SW480 (cell line): ENCODE data around the gene EFNA2.

ENCODE experiments used
- DNase-seq: peaks from one replicate; pipeline ENCODE4 v3.0.0-alpha.2; 2016; ENCODE audit warnings: low spot score

Gene EFNA2

DNA sequence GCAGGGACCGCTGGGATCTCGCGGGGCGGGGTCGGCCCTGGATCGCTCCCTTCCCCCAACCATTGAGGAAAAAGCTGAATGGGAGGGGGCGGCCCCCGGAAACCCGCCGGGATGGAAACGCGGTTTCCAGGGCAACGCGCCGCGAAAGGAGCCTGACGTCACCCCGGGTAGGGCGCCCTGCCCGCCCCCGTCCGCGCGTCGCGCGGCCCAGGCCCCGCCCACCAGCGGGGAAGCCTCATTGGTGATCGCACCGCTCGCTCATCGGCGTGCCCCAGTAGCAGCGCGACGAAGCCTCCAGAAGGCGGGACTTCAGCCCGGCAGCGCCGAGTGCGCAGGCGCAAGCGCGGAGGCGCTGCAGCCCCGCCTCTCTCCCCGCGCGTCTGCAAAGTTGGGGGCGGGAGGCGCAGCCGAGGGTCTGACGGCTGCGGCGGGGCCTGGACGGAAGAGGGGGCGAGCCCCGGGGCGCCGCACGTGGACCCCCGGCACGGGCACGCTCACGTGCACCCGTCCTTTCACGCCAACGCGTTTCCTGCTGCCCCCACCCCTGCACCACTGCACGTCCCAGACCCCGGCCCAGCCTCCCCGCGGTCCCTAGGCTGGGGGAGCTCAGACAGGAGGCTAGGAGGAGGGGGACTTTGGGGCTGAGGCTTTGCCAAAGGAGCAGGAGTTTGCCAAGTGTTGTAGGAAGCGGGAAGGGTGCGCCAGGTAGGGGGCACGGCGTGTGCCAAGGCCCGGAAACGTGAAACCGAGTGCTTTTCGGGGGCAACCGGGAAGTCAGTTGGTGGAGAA lies 24.7 kb upstream of the EFNA2 start:
- peak; percentile 83 for DNase-seq

DNA sequence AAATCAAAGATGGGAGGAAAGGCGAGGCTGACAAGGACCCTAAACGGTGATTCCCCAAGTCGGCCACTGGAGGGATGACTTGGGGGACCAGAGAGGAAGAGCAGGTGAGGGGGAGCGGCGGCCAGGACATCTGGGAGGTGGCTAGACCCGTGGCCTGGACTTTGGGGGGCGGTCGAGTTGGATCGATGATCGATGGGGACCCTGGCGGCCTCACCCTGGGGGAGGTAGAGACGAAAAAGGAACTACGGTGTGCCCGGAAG lies 24.2 kb upstream of the EFNA2 start:
- no peak for DNase-seq

DNA sequence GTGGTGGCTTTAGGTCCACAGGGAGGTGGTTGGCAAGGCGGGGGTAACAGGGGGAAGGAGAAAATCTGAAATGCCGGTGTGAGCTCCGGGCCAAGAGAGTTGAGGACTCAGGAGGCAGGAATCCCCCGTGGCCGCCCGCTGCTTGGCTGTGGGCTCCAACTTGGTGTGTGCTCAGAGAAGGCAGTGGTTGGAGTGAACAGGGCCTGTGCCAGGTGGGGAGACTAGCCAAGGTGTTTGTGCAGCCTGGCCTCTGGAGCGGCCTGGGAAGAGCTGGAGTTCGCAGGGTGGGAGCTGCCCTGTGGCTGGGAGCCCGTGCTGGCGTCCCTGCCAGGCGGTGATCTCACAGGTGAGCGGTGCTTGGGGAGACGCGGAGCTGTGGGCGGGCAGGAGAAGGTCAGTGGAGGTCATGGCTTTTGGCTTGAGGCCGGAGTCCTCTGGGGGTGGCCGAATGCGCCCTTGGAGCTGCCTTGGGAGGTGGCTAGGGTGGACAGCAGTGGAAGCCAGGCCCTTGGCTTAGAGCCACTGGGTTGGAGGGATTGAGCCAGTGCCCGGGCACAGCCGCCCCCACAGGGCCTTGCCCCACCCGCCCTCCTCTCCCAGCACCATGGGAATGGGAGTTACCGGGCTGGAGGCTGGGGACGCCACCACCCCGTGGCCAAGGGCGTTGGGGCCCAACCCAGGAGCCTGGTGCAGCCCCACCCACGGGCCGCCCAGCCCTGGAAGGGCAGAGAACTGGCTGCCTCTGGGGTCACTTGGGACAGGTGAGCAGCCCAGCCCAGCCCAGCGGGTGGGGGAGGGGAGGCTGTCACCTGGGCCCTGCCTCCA lies 23.7 kb upstream of the EFNA2 start:
- peak; percentile 77 for DNase-seq

DNA sequence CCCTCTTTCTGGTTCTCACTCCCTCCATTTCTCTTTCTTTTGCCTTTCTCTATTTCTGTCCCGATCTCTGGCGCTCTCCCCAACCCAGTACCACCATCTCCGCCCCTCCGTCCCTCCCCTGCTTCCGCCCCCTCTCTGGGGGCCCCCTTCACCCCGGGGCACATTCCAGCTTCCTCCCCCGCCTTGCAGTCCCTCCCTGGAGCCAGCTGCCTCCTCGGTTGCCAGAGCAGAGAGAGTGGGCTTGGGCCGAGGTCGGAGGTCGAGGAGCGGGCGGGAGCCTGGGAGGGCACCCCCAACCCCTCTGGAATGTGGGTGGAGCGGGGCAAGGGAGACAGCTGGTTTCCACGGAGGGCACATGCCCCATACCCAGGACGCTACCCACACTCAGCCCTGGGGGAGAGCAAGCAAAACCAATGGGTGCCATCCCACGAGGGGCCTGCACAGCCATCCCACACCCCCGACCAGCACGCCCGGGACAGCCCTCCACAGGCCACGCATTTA lies 23.0 kb upstream of the EFNA2 start:
- DNase-seq: no peak

DNA sequence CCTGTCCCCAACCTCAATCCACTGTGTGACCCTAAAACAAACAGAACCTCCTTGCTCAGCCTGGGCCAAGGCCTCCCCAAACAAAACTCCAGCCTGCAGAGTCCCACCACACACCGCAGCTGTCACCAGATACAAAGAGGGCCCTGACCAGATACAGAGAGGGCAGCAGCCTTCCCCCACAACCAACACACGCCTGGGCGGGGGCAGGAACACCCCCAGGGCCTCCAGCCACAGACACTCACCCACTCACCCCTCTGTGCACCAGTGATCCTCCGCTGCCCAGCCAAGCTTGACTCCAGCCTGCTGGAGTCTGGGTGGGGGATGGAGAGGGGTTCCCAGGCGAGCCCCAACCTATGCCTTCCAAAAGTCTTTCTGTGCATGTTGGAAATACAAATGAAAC lies 22.5 kb upstream of the EFNA2 start:
- DNase-seq: no peak

DNA sequence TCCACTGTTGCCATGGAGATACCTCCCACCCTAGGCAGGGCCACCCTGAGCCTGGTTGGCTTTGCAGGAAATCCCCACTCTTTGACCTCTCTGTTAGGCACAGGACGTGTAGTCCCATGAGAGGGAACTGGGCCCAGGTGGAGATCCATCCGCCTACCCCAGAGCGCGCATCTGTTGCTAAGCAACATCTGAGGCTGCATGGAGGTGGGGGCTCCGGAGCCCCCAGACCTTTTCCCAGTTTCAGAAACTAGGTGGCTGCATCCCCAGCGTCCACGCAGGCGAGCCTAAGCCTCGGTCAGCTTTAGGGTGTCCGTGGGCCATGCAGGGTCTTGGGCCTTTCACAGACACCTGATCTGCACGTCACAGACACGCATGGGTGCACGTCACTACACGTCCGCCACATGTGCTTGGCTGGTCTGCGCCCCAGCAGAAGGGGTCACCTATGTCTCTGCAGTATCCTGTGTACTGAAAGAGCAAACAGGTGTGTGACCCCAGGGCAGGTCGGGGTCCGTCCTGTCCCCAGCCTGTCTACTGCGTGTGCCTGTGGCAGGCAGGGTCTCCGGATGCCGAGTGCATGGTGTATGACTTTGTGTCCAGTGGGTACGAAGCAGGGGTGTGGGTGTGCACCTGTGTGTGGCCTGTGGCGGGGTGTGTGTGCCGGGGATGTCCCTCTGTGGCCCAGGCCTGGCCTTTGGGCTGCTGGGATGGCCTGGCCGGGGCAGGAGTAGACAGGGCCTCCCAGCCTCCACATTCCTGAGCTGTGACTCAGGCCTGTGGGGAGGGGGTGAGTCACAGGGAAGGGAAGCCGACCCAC lies 20.7 kb upstream of the EFNA2 start:
- peak; percentile 75 for DNase-seq

DNA sequence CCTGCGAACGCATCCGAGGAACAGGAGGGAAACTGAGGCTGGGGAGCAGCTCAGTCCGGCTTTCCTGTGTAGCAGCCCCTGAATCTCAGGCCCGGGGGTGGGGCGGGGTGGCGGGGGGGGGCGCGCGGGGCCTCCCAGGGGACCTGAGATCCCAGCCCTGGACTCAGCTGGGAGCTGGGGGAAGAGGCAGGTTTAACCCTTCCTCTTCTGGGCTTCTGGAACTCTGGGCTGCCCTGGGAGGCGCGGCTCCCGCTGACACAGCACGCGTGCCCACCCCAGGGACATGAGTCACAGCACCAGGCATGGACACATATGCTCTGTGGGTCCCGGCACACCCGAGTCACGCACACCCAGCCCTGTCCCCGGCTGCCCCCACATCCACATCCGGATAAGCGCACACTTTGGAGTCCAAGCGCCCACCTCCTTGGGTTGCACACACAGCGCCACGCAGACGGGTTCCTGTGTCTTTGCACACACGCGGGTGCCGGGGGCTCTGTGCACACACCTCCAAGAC lies 20.0 kb upstream of the EFNA2 start:
- DNase-seq: peak; percentile 75

DNA sequence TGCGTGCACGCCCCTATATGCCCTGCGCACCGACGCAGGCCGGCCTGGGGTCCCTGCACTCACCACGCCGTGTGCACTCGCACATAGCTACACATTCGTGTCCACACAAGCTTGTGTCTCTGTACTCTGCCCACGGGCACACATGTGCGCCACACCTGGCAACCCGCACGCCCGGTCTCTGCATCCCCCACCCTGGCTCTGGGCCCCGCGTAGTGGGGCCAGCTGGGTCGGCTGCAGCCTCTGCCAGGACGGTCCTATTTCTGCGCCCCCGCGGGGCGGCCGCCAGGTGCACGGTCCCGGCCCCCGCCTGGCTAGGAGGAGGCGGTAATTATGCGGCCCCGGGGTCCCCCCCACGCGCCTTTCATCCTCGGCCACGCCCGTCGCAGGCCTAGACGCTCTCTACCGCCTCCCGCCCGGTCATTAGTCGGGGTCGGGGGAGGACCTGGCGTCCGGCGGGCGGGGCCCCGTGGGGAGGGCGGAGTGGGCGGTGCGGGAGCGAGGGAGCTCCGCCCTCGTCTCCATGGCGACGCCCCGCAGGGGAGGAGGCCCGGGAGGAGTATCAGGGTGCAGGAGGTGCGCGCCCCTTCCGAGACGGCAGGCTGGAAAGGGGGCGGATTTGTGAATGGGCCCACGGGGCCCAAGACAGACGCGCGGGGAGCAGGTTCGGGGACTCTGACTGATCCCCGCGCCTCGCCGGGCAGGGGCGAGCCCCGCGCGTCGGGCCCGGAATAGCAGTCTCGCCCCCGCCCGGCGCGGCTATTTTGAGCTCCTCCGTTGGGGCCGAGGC lies 19.4 kb upstream of the EFNA2 start:
- DNase-seq: peak; percentile 82

DNA sequence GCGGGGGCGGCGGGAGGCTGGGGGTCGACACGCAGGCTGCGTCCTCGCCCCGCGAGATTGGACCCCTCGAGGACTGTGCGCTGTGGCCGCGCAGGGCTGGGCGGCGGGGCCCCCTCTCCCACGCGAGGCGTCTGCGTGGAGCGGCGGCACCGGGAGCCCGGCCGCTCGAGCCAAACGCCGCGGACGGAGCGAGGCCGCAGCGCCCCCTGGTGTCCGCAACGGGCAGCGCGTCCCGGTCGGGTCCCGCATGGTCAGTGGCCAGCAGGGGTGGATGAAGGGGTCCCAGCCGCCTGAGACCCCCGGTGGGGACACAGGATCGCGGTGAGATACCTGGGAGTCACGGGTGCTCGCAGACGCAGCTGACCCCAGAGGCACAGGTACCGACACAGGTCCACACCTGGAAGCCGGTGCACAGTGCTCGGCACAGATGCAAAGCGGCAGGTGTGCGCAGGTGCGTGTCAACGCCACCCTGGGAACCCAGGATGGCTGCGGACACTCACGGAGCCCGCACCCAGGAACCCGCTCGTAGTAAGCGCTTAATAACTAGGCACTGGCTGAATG lies 18.7 kb upstream of the EFNA2 start:
- DNase-seq: no peak

DNA sequence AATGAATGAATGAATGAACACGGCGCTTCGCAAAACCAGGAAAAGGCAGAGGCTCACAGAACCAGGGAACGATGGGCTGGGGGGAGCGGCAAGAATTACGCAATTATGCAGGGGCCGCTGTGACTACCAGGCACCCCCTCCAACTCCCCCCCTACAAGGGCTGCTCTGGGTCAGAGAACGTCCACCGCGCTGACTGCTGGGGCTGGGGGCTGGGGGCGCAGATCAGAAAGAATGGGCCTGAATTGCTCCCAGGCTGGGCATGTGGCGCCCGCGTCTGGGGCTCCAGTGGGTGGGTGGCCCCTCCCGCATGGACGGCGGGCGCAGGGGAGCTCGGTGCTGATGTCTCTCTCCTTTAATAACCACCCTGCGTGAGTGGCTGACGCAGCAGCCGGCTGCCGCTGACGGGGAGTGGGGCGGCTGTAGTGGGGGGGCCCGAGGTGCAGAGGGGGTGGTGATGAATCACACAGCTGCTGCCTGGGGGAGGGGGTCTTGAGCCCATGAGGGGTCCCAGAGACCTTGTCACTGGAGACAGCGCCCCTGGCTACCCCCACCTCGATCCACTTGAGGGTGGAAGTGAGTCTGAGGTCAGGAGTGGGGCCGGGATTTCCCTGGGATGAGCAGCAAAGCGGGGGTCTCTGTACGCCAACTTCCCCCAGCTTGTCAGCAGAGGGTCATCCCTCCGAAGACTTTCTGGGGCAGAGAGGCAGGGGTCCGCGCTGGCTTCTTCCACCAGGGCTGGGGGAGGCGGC lies 18.0 kb upstream of the EFNA2 start:
- no peak for DNase-seq

DNA sequence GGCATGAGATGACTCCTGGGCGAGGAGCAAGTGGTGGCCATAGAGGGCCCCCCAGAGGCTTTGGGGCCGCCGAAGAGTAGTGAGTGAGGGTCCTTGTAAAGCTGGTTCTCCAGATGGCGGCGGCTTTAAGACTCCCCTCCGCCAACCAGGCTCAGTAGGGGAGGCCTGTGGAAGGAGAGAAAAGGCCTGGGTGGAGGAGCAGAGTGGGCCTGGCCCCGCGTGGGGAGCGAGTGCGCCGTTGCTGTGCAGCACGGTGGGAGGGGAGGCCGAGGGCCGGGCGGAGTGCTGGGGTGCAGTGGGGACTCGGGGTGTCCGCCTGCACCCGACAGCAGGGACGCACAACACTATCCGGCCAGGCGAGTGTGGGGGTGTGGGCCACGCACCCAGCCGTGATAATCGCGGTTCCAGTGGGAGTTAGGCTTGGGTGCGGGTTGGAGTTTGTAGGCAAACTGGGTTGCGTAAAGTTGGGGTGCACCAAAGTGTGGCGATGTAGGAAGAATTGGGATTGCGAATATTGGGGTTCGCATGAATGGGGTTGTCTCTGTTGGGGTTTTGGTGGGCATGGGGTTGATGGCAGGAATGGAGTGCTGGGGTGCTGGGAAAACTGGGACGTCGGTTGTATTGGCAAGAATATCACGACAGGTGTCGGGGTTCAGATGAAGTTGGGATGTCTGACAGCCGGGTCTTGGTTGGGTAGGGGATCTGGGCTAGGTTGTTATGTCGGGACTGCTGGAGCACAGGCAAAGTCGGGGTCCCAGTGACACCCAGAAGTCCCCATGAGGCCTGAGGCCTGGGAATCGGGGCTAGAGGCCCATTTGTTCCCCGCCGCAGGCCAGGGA lies 17.2 kb upstream of the EFNA2 start:
- no peak for DNase-seq

DNA sequence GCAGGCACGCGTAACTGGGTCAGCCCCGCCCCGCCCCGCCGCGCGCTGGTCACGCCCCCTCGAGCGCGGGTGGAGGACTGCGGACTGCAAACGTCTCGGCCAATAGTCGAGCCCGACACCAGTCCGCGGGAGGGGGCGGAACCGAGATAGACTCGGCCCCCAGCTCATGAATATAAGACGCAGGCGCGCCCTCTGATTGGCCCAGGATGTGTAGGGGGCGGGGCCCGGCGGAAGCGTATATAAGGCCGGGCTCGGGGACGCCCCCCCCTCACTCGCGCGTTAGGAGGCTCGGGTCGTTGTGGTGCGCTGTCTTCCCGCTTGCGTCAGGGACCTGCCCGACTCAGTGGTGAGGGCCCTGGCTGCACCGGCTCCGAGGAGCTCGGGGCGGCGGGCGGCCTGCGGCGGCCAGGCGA lies 16.6 kb upstream of the EFNA2 start, which contains the start of gene CIRBP:
TSS of gene CIRBP (plus strand) at position 268 of the 413 bp plus-strand sequence. CDS start 1,602 bp downstream, outside the sequence.
- DNase-seq: peak; percentile 94

DNA sequence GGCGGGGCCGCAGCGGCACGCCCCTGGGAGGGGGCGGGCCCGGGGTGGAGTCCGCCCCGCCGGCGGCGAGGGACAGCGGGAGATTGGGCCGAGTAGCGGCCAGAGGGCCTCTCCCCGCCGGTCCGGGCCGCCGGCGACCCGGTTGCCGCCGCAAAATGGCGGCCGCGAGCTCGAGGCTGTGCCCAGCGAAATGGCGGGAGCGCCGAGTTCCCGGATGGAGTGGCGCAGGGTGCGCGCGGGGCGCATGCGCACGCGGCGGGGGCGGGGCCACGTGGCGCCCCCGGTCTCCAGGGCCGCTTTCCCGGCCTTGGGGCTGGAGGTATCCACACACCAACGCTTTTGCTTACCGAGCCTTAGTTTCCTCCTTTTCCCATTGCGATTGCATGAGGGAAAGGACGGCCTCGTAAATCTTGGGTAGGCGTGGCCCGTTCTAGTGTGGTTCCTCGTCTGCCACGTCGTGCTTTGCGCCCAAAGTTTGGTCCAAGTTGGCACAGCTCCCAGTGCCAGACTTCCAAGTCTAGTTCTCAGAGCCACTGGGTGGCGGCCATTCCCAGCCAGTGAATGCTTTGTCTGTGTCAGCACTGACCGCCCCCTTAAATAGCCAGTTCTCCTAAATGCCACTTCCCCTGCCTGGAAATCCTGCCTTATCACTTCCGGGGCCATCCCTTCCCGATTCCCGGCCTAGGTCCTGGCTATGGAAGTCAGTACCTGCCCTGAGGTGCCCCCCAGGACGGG lies 16.0 kb upstream of the EFNA2 start:
- DNase-seq: peak; percentile 59

DNA sequence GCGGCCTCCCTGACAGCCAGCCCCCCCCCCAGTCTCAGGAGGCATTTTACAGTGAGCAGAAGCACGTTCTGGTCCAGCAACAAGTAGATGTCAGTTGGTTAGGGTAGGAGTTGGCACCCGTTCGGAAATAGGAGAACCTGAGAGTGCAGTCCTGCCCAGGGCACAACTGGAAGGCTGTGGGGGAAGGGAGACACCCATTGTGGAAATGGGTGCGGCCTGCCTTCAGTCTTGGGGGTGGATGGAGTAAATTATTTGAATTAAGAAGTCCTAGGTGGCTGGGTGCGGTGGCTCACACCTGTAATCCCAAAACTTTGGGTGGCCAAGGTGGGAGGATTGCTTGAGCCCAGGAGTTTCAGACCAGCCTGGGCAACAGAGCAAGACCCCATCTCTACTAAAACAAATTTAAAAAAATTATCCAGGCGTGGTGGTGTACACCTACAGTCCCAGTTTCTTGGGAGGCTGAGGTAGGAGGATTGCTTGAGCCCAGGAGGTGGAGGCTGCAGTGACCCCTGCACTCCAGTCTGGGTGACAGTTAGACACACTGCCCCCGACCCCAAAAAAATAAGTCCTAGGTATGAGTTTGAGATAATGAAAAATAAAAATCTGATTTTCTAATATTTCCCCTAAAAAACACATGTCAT lies 15.3 kb upstream of the EFNA2 start:
- no peak for DNase-seq

DNA sequence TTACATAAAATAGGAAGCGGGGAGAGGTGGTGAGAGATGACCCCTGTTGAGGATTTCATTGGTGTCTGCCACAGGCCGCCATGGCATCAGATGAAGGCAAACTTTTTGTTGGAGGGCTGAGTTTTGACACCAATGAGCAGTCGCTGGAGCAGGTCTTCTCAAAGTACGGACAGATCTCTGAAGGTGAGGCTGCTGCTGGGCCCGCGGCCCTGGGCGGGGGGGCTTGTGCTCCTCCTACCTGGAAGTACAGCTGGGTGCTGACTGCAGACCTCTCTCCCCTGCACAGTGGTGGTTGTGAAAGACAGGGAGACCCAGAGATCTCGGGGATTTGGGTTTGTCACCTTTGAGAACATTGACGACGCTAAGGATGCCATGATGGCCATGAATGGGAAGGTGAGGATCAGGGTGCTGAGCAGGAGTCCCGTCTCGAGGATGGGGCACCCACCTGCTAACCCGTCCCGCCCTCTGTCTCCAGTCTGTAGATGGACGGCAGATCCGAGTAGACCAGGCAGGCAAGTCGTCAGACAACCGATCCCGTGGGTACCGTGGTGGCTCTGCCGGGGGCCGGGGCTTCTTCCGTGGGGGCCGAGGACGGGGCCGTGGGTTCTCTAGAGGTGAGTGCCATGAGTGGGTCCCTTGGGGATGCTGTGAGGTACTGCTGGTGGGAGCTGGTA lies 14.7 kb upstream of the EFNA2 start:
- DNase-seq: no peak

DNA sequence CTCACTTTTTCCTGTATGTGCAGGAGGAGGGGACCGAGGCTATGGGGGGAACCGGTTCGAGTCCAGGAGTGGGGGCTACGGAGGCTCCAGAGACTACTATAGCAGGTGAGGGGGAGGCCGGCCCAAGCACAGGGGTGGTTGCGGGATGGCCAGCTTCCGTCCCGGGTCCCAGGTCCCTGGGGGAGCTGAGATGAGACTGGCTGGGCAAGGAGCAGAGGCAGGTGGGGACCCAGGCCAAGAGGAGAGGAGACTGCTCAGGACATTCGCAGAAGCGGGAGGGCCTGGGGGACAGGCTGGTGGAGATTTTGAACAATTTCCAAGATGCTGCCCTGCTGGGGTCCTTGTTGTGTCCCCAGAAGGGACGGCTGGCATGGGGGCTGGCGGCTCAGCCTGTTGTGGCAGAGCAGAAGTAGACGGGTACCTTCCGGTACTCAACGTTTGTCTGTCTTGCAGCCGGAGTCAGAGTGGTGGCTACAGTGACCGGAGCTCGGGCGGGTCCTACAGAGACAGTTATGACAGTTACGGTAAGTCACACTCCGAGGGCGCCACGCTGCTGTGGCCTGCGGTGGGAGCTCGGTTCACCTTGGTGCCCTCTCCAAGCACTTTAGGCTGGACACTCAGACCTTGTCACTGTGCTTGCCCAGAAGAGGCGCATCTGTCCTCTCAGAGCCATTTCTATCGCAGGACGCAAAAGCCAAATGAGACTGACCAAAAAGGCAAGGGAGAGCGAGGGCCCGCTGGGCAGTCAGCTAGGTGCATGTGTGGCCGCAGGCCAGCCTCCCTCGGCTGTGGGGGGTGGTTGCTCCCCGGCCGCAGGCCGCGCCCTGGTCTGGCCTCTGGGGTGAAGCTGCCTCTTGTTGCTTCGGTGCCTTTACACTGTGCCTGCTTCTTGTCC lies 13.9 kb upstream of the EFNA2 start:
- DNase-seq: no peak
